Activated CD8-positive, alpha-beta memory T cell treated with anti-CD3 and anti-CD28 coated beads, Interleukin-2, amount 50 U/mL, for 1 hour (primary cell): Measurements from ENCODE around the gene CPA2.
"Not testable (repeated sequence)": the region's sequence is repeated elsewhere in the genome, so short reads cannot be mapped to it uniquely, and the experiment has no call there.

Experiments used
- DNase-seq: peaks from one replicate; pipeline ENCODE4 v3.0.0-alpha.2; 2020; ENCODE audit errors: extremely low read depth

Gene CPA2

DNA sequence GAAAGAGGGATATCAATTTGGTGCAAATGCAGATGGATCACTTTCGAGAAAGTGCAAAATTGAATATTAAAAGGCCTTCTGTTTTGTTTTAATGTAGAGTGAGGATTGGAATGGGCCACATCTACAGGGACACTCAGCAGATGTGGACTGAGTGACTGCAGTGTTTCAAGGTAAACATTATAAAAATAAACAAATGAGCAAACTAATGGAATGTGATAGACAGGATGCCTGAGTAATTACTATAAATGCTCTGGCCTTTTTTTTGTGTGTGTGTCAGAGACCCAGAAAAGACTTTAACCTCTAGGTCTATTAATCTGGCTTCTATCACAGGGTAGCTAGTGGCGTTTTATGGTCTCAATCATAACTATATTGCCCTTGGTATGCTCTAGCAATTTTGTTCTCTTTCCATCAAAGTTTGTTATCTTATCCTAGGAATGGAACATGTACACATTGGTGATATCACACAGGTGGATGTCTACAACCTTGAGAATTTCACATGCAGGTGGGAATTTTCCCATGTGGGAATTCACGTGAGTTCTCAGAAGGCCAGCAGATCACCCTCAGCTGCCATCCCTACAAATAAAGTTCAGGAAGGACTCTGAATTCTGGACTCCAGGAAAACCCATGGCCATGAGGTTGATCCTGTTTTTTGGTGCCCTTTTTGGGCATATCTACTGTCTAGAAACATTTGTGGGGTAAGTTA lies at the start of gene CPA2:
CPA2 (plus strand) TSS at position 606 of the 703 bp plus-strand sequence; CDS start at position 625, 19 bp downstream.
- DNase-seq = no peak

DNA sequence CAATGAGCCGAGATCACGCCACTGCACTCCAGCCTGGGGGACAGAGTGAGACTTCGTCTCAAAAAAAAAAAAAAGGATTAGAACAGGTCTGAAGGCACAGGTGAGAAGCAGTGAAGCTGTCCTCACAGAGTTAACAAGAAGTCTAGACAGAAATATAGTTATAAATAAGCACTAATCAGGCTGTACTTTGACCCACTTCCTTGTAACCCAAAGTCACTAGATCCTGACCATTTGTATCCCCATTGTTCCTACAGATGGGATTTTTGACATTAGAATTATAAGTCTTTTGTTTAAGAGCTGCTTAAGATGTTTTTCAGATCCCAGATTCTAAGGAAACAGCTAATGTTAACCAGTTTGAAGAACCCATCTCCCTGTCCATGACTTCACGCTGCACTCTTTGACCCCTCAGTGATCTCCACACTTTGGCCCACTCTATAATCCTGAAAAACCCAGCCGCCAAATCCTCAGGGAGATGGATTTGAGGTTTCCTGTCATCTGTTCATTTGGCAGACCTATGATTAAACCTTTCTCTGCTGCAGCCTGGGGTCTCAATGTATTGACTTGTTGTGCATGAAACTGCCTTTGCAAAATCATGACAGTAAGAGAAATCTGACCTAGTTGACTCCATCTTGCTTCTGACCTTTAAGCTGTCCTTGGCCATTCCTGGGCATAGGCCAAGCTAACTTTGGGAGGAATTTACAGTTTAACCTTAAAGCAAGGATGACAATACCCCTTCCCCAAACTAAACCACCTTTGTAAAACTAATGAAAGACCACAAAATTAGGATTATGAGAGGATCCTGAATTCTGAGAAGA lies 47.6 kb upstream of the CPA2 start:
- no peak for DNase-seq

DNA sequence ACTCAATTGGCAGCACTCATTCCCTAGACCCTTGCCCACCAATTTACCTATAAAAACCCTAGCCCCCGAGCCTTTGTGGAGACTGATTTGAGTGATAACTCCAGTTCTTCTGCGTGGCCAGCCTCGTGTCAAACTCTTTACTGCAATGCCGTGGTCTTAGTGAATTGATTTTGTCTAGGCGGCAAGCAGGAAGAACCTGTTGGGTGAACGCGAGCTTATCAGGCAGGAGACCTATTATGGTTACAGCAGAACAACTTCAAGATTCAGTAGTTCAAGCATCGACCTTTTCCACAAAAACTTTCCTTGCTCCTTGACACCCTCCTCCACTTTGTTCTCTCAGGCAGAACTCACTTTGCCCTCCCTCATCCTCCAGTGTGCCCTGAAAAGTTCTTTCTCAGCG lies 46.8 kb upstream of the CPA2 start:
- no peak for DNase-seq

DNA sequence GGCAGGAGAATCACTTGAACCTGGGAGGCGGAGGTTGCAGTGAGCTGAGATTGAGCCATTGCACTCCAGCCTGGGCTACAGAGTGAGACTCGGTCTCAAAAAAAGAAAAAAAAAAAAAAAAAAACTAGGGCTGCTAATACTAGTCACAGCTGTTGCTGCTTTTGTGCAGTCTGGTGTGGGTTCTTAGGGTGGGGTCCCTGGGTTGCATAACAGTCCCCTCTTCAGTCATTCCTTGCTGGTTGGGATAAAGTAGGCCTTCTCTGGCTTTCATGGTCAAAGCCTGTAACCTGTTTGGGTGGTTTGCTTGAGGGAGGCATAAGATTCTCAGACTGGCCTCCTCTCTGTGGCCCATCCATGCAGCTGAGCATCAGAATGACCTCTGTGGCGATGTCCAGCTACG lies 44.9 kb upstream of the CPA2 start:
- no peak for DNase-seq

DNA sequence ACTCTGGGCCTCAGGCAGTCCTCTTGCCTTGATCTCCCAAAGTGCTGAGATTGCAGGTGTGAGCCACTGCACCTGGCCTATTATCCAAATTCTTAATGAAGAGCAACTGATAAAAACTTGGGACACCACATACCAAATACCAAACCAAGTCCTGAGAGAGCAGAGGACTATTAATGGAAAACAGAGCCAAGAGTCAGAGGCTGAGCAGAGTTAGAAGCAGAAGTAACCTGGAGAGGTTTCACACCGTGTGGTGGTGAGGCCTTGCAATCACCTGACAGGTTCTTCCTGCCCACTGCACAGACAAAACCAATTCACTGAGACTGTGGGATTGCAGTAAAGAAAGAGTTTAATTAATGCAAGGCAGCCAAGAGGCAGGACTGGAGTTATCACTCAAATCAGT lies 43.0 kb upstream of the CPA2 start:
- DNase-seq = no peak

DNA sequence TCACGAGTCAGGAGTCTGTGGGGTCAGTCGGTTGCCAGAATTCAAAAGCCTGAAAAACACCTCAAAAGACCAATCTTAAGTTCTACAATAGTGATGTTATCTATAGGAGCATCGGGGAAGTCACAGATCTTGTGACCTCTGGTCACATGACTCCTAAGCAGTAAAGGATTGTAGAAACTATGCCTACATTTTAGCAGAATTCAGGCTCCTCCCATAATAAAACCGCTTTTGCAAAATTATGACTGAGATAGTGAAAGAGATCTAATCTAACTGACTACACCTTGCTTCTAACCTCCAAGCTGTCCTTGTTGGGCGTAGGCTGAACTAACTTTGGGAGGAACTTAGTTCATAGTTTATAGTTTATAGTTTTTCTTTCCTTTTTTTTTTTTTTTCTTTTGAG lies 42.5 kb upstream of the CPA2 start:
- no peak for DNase-seq

DNA sequence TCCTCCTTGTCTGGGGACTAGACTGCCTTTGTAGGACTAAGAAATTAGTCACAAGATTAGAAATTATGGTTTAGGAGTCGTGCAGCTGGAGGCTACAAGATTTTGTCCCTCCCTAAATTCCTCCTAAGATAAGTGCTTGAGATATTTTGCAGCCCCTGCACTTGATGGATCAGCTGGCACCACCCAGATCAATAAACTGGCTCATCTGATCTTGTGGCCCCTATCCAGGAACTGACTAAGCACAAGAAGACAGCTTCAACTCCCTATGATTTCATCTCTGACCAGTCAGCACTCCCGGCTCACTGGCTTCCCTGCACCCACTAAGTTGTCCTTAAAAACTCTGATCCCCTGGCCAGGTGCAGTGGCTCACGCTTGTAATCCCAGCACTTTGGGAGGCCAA lies 41.7 kb upstream of the CPA2 start:
- DNase-seq = not testable (repeated sequence)

DNA sequence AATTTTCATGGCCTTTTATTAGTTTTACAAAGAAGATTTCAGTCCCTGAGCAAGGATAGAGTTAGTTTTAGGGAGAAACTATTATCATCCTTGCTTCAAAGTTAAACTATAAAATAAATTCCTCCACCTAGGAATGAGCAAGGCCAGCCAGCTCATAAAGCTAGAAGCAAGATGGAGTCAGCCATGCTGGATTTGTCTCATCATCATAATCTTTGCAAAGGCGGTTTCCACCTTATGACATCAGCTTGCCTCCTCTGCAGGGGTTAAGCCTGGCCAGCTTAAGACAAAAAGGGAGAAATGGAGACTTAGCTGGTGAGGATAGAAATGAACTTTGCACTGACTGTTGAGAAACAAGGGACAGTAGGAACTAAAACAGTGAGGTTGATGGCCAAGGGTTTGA lies 40.3 kb upstream of the CPA2 start:
- no peak for DNase-seq

DNA sequence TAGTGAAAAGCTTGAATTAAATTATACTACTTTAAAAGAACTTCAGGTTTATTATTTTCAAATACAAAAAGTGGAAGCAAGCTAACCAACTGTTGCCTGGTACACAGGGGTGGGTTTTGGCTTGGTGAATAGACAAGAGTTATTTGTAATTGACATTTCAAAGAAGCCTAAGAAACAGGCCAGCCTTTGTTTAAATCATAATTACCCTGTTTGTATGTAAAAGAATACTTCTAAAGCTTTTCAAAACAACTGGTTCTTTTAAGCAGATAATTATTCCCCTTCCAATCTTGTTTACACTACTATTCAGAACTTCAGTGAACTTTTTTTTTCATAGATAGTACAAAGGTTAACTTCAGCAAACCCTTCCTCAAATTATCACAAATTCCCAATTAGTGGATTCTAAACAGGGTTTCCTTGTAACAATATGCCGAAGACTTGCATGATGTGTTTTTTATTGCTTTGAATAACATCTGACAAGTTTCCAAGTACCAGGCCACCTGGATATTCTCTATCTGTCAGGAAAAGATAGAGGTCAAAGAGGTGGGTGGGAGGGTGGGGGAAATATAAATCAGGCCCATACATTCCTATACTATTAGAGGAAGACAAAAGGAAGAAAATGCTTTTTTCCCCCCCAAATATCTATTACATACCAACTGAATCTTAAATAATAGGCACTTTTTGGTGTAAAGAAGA lies 38.6 kb upstream of the CPA2 start:
- DNase-seq = no peak

DNA sequence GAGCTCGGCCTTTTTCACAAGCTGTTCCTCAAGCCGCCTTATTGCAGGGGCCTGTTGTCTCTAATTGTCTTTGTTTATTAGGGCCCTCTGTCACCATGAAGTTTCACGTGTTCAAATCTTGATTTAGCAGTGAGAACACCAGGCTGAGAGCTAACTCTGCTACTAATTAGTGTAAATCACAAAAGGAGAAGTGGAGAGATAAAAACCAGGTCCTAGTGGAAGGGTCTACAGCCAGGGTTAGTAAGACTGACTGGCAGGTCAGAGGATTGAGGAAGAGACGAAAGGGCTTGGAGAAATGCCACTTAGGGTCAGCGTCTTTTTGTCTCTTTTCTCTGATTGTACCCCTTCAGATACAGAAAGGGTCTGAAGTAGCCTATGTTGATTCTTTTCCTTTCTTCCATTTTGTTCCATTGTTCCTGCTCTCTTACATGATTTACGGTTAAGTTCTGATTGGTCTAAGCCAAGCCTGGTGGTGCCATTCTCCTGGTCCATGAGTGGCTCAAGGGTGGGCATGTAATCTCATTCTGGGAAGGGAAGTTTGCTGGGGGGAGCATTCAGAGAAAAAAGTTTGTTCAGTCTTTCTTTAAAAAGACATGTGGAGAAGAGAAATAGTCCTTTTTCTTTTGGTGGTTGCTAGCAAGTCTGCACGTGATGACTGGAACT lies 37.7 kb upstream of the CPA2 start:
- no peak for DNase-seq

DNA sequence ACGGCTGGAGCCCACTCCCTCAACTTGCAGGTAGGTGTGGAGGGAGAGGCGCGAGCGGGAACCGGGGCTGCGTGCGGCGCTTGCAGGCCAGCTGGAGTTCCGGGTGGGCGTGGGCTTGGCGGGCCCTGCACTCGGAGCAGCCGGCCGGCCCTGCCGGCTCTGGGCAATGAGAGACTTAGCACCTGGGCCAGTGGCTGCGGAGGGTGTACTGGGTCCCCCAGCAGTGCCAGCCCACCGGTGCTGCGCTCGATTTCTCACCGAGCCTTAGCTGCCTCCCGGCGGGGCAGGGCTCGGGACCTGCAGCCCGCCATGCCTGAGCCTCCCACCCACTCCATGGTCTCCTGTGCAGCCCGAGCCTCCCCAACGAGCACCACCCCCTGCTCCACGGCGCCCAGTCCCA lies 36.7 kb upstream of the CPA2 start:
- DNase-seq = not testable (repeated sequence)

DNA sequence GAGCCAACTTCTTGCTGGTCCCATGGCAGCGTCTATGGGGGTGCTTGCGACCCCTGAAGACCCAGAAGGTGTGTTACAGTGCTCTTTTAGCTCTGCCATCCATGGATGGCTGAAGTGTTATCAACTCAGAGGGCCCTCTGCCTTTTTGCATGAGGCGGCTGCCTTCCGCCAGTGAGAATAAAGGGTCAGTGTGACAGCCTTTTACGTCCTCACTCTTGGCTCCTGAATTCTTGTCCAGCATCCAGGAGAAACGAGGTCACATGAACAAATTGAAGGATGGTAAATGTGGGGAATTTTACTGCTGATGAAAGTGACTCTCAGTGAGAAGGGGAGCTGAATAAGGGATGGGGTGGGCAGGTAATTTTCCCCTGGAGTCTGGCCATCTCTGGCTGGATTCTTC lies 34.9 kb upstream of the CPA2 start:
- DNase-seq = no peak

DNA sequence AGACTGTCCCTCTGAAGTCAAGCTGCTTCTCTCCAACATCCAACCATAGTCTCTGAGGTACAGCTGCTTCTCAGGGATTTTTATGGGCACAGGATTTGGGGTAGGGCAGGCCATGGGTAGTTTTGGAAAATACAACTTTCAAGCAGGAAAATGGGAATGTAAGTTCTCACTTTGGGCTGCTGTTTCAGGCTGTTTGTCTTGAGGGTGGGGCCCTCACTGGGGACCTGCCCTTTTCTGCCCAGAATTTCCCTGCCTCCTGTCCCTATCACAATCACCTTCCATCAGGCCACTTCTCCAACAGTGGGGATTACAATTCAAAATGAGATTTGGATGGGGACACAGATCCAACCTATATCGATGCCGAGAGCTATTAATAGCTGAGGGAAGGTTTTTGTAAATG lies 34.5 kb upstream of the CPA2 start:
- DNase-seq = no peak

DNA sequence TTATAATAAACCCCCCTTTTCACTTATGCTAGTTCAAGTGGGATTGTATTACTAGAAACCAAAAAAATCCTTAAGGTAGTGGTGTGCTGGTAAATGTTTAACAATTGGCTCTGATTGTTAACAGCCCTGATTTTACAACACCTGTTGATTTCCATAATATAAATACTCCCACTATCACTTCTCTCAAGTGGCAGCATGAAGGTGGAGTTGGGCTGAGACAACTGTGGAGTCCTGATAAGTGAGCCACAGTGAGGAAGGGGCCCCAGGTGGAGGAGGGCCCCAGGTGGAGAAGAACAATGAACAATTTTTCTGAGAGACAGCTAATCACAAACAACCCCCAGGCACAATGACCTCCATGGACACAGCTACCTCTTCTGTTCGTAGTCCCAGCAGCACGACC lies 32.6 kb upstream of the CPA2 start:
- DNase-seq = no peak

DNA sequence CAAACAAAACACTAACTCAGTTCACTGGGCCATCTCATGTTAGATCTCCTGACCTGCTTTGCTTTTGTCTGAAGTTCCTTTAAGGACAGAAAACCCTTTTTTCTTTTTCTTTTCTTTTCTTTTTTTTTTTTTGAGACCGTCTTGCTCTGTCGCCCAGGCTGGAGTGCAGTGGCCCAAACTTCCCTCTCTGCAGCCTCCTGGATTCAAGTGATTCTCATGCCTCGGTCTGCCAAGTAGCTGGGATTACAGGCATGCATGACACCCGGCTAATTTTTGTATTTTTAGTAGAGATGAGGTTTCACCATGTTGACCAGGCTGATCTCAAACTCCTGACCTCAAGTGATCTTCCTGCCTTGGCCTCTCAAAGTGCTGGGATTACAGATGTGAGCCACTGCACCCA lies 30.3 kb upstream of the CPA2 start:
- DNase-seq = not testable (repeated sequence)

DNA sequence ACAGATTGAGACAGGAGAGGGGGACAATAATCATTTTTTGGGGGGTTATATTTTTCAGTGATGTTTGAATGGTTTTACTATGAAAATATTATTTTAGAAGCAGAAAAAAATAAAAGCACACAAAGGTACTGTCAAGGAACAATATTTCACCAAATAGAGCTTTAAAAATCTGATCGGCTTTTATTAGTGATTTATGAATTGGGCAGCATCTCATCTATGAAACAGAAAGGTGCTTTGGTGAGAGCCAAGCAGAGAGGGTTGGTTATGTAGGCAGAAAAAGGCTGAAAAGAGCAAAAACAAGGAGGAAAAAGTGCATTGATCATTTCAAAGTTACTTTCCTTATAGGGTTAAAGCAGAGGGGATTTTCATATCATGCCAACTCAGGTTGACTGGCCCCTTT lies 26.4 kb upstream of the CPA2 start:
- no peak for DNase-seq

DNA sequence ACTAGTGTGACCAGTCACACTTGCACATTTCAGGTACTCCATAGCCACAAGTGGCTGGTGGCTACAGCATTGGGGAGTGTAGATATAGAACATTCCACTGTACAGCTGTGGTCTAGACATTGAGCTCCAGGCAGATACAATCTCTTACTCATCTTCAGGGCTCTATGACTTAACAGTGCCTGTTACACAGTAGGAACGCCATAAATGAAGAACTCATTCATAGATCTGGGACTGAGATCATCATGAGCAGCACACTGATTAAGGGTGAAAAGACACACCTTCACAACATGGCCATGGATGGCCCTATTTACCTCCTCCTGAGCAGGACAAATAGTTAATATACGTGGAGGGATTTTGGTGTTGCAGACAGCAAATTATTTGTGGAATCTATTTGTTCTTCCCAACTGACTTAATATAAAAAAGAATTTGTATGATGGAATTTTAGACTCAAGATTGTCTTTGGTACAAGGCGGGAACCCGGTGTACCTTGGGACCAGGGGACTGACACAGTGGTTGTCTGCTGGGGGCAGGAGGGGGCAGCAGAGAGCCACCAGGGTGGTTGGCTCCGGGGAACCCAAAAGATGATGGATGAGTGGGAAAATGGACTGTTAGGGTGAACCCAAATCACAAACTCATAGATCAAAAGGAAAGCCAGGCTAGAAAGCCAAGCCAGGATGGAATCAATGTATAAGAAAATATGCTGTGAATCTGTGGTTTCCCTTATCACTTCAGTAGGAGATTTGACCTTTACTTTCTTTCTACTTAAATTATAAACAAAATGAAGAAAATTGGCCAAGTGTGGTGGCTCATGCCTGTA lies 24.3 kb upstream of the CPA2 start:
- DNase-seq = peak; percentile 4

DNA sequence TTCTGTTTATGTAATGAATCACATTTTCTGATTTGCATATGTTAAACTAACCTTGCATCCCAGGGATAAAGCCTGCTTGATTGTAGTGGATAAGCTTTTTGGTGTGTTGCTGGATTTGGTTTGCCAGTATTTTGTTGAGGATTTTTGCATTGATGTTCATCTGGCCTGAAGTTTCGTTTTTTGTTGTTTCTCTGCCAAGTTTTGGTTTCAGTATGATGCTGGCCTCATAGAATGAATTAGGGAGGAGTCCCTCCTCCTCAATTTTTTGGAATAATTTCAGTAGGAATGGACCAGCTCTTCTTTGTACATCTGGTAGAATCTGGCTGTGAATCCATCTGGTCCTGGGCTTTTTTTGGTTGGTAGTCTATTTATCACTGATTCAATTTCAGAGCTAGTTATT lies 23.2 kb upstream of the CPA2 start:
- not testable (repeated sequence) for DNase-seq

DNA sequence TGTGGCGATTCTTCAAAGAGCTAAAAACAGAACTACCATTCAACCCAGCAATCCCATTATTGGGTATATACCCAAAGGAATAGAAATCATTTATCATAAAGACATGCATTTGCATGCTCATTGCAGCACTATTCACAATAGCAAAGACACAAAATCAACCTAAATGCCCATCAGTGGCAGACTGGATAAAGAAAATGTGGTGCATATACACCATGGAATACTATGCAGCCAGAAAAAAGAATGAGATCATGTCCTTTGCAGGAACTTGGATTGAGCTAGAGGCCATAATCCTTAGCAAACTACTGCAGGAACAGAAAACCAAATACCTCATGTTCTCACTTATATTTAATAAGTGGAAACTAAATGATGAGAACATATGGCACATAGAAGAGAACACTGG lies 20.2 kb upstream of the CPA2 start:
- not testable (repeated sequence) for DNase-seq

DNA sequence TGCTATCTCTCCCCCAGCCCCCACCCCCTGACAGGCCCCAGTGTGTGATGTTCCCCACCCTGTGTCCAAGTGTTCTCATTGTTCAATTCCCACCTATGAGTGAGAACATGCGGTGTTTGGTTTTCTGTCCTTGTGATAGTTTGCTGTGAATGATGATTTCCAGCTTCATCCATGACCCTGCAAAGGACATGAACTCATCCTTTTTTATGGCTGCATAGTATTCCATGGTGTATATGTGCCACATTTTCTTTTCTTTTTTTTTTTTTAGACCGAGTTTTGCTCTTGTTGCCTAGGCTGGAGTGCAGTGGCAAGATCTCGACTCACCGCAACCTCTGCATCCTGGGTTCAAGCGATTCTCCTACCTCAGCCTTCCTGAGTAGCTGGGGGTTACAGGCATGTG lies 17.8 kb upstream of the CPA2 start:
- not testable (repeated sequence) for DNase-seq

DNA sequence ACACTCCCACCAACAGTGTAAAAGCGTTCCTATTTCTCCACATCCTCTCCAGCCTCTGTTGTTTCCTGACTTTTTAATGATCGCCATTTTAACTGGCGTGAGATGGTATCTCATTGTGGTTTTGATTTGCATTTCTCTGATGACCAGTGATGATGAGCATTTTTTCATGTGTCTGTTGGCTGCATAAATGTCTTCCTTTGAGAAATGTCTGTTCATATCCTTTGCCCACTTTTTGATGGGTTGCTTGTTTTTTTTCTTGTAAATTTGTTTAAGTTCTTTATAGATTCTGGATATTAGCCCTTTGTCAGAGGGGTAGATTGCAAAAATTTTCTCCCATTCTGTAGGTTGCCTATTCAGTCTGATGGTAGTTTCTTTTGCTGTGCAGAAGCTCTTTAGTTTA lies 17.0 kb upstream of the CPA2 start:
- not testable (repeated sequence) for DNase-seq
